Measurements from ENCODE around the gene LMNA.

DNA sequence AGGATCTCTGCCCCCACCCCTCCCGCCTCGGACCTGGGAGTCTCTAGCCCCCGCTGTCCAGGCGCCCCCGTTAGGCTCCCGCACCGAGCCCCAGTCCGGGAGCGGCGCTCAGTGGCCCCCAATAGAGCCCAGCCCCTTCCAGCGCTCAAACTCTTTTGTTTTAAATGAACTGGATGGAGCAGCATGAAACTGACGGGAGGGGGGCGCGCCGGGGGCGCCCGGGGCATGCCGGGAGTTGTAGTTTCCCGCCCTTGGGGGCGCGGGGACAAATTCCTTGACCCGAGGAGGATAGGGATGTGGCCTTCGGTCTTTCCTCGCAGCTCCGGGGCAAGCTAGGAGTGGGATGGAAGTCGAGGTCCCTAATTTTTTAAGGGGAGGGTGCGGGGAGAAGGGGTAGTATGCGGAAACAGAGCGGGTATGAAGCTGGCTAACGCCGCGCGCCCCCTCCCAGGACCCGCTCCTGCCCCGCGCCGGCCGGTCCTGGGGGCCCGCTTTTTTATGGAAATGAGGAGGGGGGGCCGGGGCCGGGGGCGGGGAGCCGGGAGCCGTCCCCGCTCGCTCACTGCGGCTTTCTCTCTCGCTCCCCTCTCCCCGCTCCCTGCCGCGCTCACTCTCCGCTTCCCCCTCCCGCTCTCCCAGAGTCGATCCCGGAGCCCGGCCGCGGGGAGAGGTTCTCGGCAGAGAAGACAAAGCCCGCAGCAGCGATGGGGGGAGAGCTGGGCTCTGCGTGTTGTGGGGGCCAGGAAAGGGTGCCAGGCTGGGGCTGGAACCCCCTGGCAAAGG lies 32.0 kb upstream of the LMNA start, which contains the start of gene MEX3A:
- TF ChIP-seq, protein P1, sequence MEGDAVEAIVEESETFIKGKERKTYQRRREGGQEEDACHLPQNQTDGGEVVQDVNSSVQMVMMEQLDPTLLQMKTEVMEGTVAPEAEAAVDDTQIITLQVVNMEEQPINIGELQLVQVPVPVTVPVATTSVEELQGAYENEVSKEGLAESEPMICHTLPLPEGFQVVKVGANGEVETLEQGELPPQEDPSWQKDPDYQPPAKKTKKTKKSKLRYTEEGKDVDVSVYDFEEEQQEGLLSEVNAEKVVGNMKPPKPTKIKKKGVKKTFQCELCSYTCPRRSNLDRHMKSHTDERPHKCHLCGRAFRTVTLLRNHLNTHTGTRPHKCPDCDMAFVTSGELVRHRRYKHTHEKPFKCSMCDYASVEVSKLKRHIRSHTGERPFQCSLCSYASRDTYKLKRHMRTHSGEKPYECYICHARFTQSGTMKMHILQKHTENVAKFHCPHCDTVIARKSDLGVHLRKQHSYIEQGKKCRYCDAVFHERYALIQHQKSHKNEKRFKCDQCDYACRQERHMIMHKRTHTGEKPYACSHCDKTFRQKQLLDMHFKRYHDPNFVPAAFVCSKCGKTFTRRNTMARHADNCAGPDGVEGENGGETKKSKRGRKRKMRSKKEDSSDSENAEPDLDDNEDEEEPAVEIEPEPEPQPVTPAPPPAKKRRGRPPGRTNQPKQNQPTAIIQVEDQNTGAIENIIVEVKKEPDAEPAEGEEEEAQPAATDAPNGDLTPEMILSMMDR (IDR thresholded peaks at IDR 0.05): no peak
- TF ChIP-seq POLR2A (IDR thresholded peaks at IDR 0.05): no peak
